K562 (cell line): ENCODE results near the gene DNAH17. TPM values are rescaled to one million over a fixed set of nuclear protein-coding genes. Genes with fewer than 3 reads are reported as not detected.

ENCODE experiments used
- ATF3 ChIP-seq, 2 experiments: fragments of 450-650 bp in 1 of 2; sonication (generic) in 1 of 2; formaldehyde crosslinking in 1 of 2; IDR thresholded peaks in 1 of 2; conservative IDR thresholded peaks in 1 of 2; 2 replicates each; pipeline versions ENCODE4 v1.6.1 to v1.8.1; 2016 to 2023; ENCODE audit warnings: mild to moderate bottlenecking in 2 of 2, moderate library complexity in 2 of 2, inconsistent platforms in 1 of 2, missing genetic modification reagents in 1 of 2
- CBX2 ChIP-seq: fragments of 200-600 bp; sonication (generic); IDR thresholded peaks from one replicate; pipeline ENCODE4 v1.6.1; 2012; ENCODE audit warnings: mild to moderate bottlenecking, low read length, inconsistent platforms; ENCODE audit not compliant: insufficient read depth, poor library complexity, severe bottlenecking
- CTCFL ChIP-seq: IDR thresholded peaks from 2 replicates; pipeline ENCODE4 v1.6.1; 2011; ENCODE audit warnings: borderline replicate concordance, low read depth, mild to moderate bottlenecking, moderate library complexity, low read length; ENCODE audit not compliant: insufficient read depth, poor library complexity, severe bottlenecking
- E2F4 ChIP-seq: sonication (generic); formaldehyde crosslinking; IDR thresholded peaks from 2 replicates; pipeline ENCODE4 v1.8.0; 2022; ENCODE audit warnings: mild to moderate bottlenecking, low read depth, missing genetic modification reagents
- MYBL2 ChIP-seq, 2 experiments: fragments of 450-650 bp in 1 of 2; sonication (generic) in 1 of 2; formaldehyde crosslinking in 1 of 2; IDR thresholded peaks; 2 replicates each; pipeline versions ENCODE4 v1.6.1 to v1.8.1; 2017 to 2022; ENCODE audit warnings: borderline replicate concordance in 1 of 2, inconsistent platforms in 1 of 2, low read depth in 1 of 2, mild to moderate bottlenecking in 1 of 2, missing genetic modification reagents in 1 of 2, moderate library complexity in 1 of 2
- NFIC ChIP-seq: fragments of 450-650 bp; IDR thresholded peaks from 2 replicates; pipeline ENCODE4 v1.6.1; 2017; ENCODE audit warnings: mild to moderate bottlenecking, inconsistent platforms
- PRPF4 ChIP-seq: fragments of 200-400 bp; formaldehyde crosslinking; IDR thresholded peaks from one replicate; pipeline ENCODE4 v1.6.1; 2017; ENCODE audit warnings: low read length, low read depth, mild to moderate bottlenecking; ENCODE audit not compliant: insufficient read depth, poor library complexity, severe bottlenecking
- SIRT6 ChIP-seq: IDR thresholded peaks from one replicate; pipeline ENCODE4 v1.6.1; 2012; ENCODE audit warnings: low read depth, mild to moderate bottlenecking, control low read depth, inconsistent platforms, low read length, moderate library complexity
- SMARCB1 ChIP-seq: IDR thresholded peaks from 2 replicates; pipeline ENCODE4 v1.6.1; 2011; ENCODE audit warnings: improper control_type of control experiment, low read depth; ENCODE audit not compliant: insufficient read length
- TGIF2 ChIP-seq: sonication (generic); formaldehyde crosslinking; IDR thresholded peaks from 2 replicates; pipeline ENCODE4 v1.8.1; 2022; ENCODE audit warnings: mild to moderate bottlenecking, missing genetic modification reagents, moderate library complexity
- ZBTB7A ChIP-seq: IDR thresholded peaks from 2 replicates; pipeline ENCODE4 v1.6.1; 2011; ENCODE audit warnings: low read depth, mild to moderate bottlenecking, low read length, moderate library complexity, borderline replicate concordance; ENCODE audit not compliant: control insufficient read depth
- ZFP91 ChIP-seq: sonication (generic); formaldehyde crosslinking; IDR thresholded peaks from 2 replicates; pipeline ENCODE4 v1.8.0; 2022; ENCODE audit warnings: mild to moderate bottlenecking, missing genetic modification reagents
- ZKSCAN3 ChIP-seq: fragments of 250-450 bp; sonication (Bioruptor Pico); IDR thresholded peaks from 2 replicates; pipeline ENCODE4 v1.4.0; 2020
- ZNF212 ChIP-seq: fragments of 450-650 bp; formaldehyde crosslinking; IDR thresholded peaks from 2 replicates; pipeline ENCODE4 v1.4.0; 2020; ENCODE audit warnings: mild to moderate bottlenecking
- ZNF551 ChIP-seq: fragments of 250-450 bp; sonication (Bioruptor Pico); IDR thresholded peaks from 2 replicates; pipeline ENCODE4 v1.5.0; 2021; ENCODE audit warnings: mild to moderate bottlenecking, moderate library complexity
- ZNF76 ChIP-seq: fragments of 250-450 bp; sonication (Bioruptor Pico); IDR thresholded peaks from 2 replicates; pipeline ENCODE4 v1.4.0; 2020; ENCODE audit warnings: mild to moderate bottlenecking, moderate library complexity, borderline replicate concordance
- polyA plus RNA-seq, 8 experiments: library from polyadenylated mRNA; depleted of rRNA in 4 of 8; stranded (reverse) in 5 of 8; unstranded in 3 of 8; fragments of >200 nt; fragmentation: Nextera tagmentation in 2 of 8; fragmentation: Illumina TruSeq in 1 of 8; extraction: Ambion mirVana in 2 of 8; extraction: Trizol in 1 of 8; gene quantifications; 2 replicates each; pipeline versions ENCODE4 v1.2.1 to v1.2.3, GENCODE V29; 2011 to 2014; ENCODE audit warnings: inconsistent platforms in 1 of 8, missing spikeins in 1 of 8
- total RNA-seq, 7 experiments: library from RNA; depleted of rRNA in 6 of 7; stranded (reverse); fragments of >200 nt in 6 of 7; fragmentation: Illumina TruSeq in 2 of 7; extraction: Trizol in 2 of 7; gene quantifications; 2 replicates each; pipeline versions ENCODE4 v1.2.1 to v1.2.3, GENCODE V29; 2011 to 2021; ENCODE audit warnings: low replicate concordance in 1 of 7
- TF ChIP-seq, protein P1 (sequence below): fragments of 250-450 bp; sonication (Bioruptor Pico); IDR thresholded peaks from 2 replicates; pipeline ENCODE4 v1.4.0; 2020; ENCODE audit warnings: borderline replicate concordance

The DNAH17 gene
- total and polyA plus RNA-seq, 9 of the 15 experiments (the other 6 are each of a cell fraction or from before 2014, with no cell fraction given), result under 0.01 to 0.06 (median 0.03) TPM; not detected in 5

- TF ChIP-seq, protein P1, sequence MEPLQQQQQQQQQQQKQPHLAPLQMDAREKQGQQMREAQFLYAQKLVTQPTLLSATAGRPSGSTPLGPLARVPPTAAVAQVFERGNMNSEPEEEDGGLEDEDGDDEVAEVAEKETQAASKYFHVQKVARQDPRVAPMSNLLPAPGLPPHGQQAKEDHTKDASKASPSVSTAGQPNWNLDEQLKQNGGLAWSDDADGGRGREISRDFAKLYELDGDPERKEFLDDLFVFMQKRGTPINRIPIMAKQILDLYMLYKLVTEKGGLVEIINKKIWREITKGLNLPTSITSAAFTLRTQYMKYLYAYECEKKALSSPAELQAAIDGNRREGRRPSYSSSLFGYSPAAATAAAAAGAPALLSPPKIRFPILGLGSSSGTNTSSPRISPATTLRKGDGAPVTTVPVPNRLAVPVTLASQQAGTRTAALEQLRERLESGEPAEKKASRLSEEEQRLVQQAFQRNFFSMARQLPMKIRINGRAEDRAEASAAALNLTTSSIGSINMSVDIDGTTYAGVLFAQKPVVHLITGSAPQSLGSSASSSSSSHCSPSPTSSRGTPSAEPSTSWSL (CRISPR knock-in tag), result no peak
- TF ChIP-seq E2F4 (CRISPR knock-in tag) (no peak), ZNF212 (CRISPR knock-in tag) (no peak), ZFP91 (no peak), ZNF551 (CRISPR knock-in tag) (no peak), PRPF4 (no peak), NFIC (no peak), ZNF76 (no peak), CBX2 (no peak), ZKSCAN3 (CRISPR knock-in tag) (no peak), SMARCB1 (no peak), TGIF2 (CRISPR knock-in tag) (0 out of 2 replicates have a peak, but pooled peaks have one; percentile 31), ATF3 (IDR thresholded peaks at IDR 0.05) (no peak; the same call in 1 of the 2 replicates), ATF3 (CRISPR knock-in tag; conservative IDR thresholded peaks at IDR 0.05) (no peak), SIRT6 (no peak), ZBTB7A (no peak), CTCFL (no peak), MYBL2 (IDR thresholded peaks at IDR 0.05; ENCODE audit: low read depth) (no peak), MYBL2 (CRISPR knock-in tag; IDR thresholded peaks at IDR 0.05; ENCODE audit: borderline replicate concordance) (no peak)
These were observed 195.5 kb downstream of the DNAH17 start (continued) for GRCh38 chr17:78381601-78382232.
